H1 (cell line): Measurements from ENCODE around the gene BTD. TPM values are rescaled to one million over a fixed set of nuclear protein-coding genes. Genes with fewer than 3 reads are reported as not detected.

ENCODE experiments used
- CTCF ChIA-PET: fragments of 300-600 bp; sonication (Branson Sonifier 250); formaldehyde crosslinking; loops from one replicate; lab custom pipeline; 2021; ENCODE audit not compliant: partially characterized antibody; lab: Charles Lee
- POLR2A ChIA-PET: fragments of 300-600 bp; sonication (Branson Sonifier 250); formaldehyde crosslinking; loops from one replicate; lab custom pipeline; 2021; ENCODE audit warnings: inconsistent platforms; ENCODE audit not compliant: partially characterized antibody; lab: Charles Lee
- DNase-seq, 2 experiments: peaks; one replicate each; pipeline versions ENCODE4 v3.0.0 to v3.0.0-alpha.2; 2010 to 2022; ENCODE audit warnings: low spot score in 2 of 2, low read depth in 1 of 2, mixed read lengths in 1 of 2
- FAIRE-seq: peaks from 2 replicates; lab custom pipeline; 2011; peaks lifted over from hg19 to GRCh38; lab: Jason Lieb, UNC
- H2AFZ ChIP-seq: 2 replicates; pipeline ENCODE4 v1.8.1; 2012; ENCODE audit warnings: low read length, inconsistent platforms
- H2AK5ac ChIP-seq: 2 replicates; pipeline ENCODE4 v1.6.1; 2013; ENCODE audit warnings: low read depth, low read length
- H2BK120ac ChIP-seq: replicated peaks from 2 replicates; pipeline ENCODE3; 2013; ENCODE audit warnings: low read depth, low read length, inconsistent platforms
- H2BK12ac ChIP-seq: 2 replicates; pipeline ENCODE4 v1.6.1; 2013; ENCODE audit warnings: low read depth, low read length
- H2BK15ac ChIP-seq: 2 replicates; pipeline ENCODE4 v1.6.1; 2013; ENCODE audit warnings: low read length
- H2BK20ac ChIP-seq: 2 replicates; pipeline ENCODE4 v1.6.1; 2013; ENCODE audit warnings: low read length
- H2BK5ac ChIP-seq: 2 replicates; pipeline ENCODE4 v1.6.1; 2013; ENCODE audit warnings: low read depth, low read length
- H3K14ac ChIP-seq: 2 replicates; pipeline ENCODE4 v1.6.1; 2013; ENCODE audit warnings: inconsistent platforms; ENCODE audit not compliant: insufficient read length
- H3K18ac ChIP-seq: 2 replicates; pipeline ENCODE4 v1.6.1; 2013; ENCODE audit warnings: low read length; ENCODE audit errors: extremely low read depth
- H3K23ac ChIP-seq: 2 replicates; pipeline ENCODE4 v1.6.1; 2013; ENCODE audit warnings: inconsistent platforms; ENCODE audit not compliant: insufficient read length
- H3K23me2 ChIP-seq: 2 replicates; pipeline ENCODE4 v1.6.1; 2013; ENCODE audit warnings: low read depth, low read length
- H3K27ac ChIP-seq: 2 replicates; pipeline ENCODE4 v1.6.1; 2011; ENCODE audit warnings: low read depth, low read length, inconsistent platforms
- H3K27me3 ChIP-seq, 4 experiments: replicated peaks in 1 of 4; 1 replicate in 1 of 4; 2 replicates in 3 of 4; pipeline versions ENCODE4 v1.6.1 to v1.8.1; 2011 to 2013; ENCODE audit warnings: low read length in 3 of 4, mild to moderate bottlenecking in 3 of 4, inconsistent platforms in 2 of 4, mixed read lengths in 2 of 4, moderate library complexity in 1 of 4; ENCODE audit not compliant: control insufficient read depth in 3 of 4, insufficient read depth in 3 of 4; ENCODE audit errors: extremely low read depth in 1 of 4
- H3K36me3 ChIP-seq, 4 experiments: 2 replicates each; pipeline versions ENCODE4 v1.6.1 to v1.8.1; 2011 to 2013; ENCODE audit warnings: mild to moderate bottlenecking in 4 of 4, low read length in 3 of 4, moderate library complexity in 2 of 4, control low read depth in 1 of 4, inconsistent platforms in 1 of 4; ENCODE audit not compliant: insufficient read depth in 4 of 4, control insufficient read depth in 2 of 4
- H3K4ac ChIP-seq: replicated peaks from 2 replicates; pipeline ENCODE3; 2013; ENCODE audit warnings: low read length, low read depth, mixed read lengths, inconsistent platforms; ENCODE audit not compliant: insufficient read length
- H3K4me1 ChIP-seq, 4 experiments: replicated peaks in 1 of 4; 1 replicate in 1 of 4; 2 replicates in 3 of 4; pipeline versions ENCODE4 v1.6.1 to v1.8.1; 2011 to 2013; ENCODE audit warnings: low read length in 3 of 4, inconsistent platforms in 2 of 4, mixed read lengths in 1 of 4; ENCODE audit not compliant: insufficient read depth in 4 of 4, control insufficient read depth in 3 of 4
- H3K4me2 ChIP-seq, 2 experiments: 2 replicates each; pipeline versions ENCODE4 v1.6.1 to v1.8.1; 2011 to 2013; ENCODE audit warnings: low read depth in 2 of 2, low read length in 2 of 2, control low read depth in 1 of 2, inconsistent platforms in 1 of 2, mild to moderate bottlenecking in 1 of 2; ENCODE audit not compliant: insufficient read depth in 1 of 2
- H3K4me3 ChIP-seq, 4 experiments: fragments of 200-600, 300-600 bp in 1 of 4; sonication (generic), shearing (Covaris generic), sonication (Bioruptor Twin) in 1 of 4; 2 replicates each; pipeline versions ENCODE4 v1.5.1 to v1.8.1; 2011 to 2016; ENCODE audit warnings: low read length in 4 of 4, low read depth in 3 of 4, control low read depth in 2 of 4, inconsistent platforms in 2 of 4, mild to moderate bottlenecking in 2 of 4, mixed read lengths in 1 of 4, moderate library complexity in 1 of 4; ENCODE audit not compliant: insufficient read depth in 2 of 4; ENCODE audit errors: extremely low read depth in 1 of 4
- H3K56ac ChIP-seq: replicated peaks from 2 replicates; pipeline ENCODE3; 2013; ENCODE audit warnings: low read depth, mild to moderate bottlenecking, mixed read lengths, low read length, inconsistent platforms; ENCODE audit not compliant: insufficient read length
- H3K79me1 ChIP-seq: 2 replicates; pipeline ENCODE4 v1.6.1; 2013; ENCODE audit warnings: low read depth, low read length, control low read depth
- H3K79me2 ChIP-seq, 2 experiments: 2 replicates each; pipeline versions ENCODE4 v1.6.1 to v1.8.1; 2012 to 2013; ENCODE audit warnings: low read length in 2 of 2, mild to moderate bottlenecking in 2 of 2, inconsistent platforms in 1 of 2; ENCODE audit not compliant: insufficient read depth in 2 of 2, control insufficient read depth in 1 of 2
- H3K9ac ChIP-seq, 4 experiments: replicated peaks in 1 of 4; 1 replicate in 1 of 4; 2 replicates in 3 of 4; pipeline versions ENCODE4 v1.6.1 to v1.8.1; 2011 to 2013; ENCODE audit warnings: low read depth in 3 of 4, low read length in 3 of 4, control low read depth in 2 of 4, mild to moderate bottlenecking in 2 of 4, moderate library complexity in 2 of 4, inconsistent platforms in 1 of 4; ENCODE audit errors: extremely low read depth in 1 of 4
- H3K9me3 ChIP-seq, 2 experiments: 2 replicates each; pipeline versions ENCODE4 v1.6.1 to v1.8.1; 2012 to 2013; ENCODE audit warnings: mild to moderate bottlenecking in 2 of 2, moderate library complexity in 2 of 2, control low read depth in 1 of 2, inconsistent platforms in 1 of 2, low read depth in 1 of 2, low read length in 1 of 2, mixed read lengths in 1 of 2; ENCODE audit not compliant: insufficient read depth in 2 of 2
- H4K20me1 ChIP-seq, 2 experiments: replicated peaks in 1 of 2; 2 replicates each; pipeline versions ENCODE3 to v1.8.1; 2011 to 2013; ENCODE audit warnings: inconsistent platforms in 2 of 2, low read length in 2 of 2, mild to moderate bottlenecking in 1 of 2; ENCODE audit not compliant: insufficient read depth in 2 of 2, control insufficient read depth in 1 of 2
- H4K5ac ChIP-seq: 2 replicates; pipeline ENCODE4 v1.6.1; 2013; ENCODE audit warnings: low read length, low read depth, mixed read lengths, inconsistent platforms; ENCODE audit not compliant: insufficient read length
- H4K8ac ChIP-seq: 2 replicates; pipeline ENCODE4 v1.8.0; 2013; ENCODE audit warnings: mild to moderate bottlenecking, moderate library complexity, low read length, inconsistent platforms; ENCODE audit not compliant: insufficient read depth; ENCODE audit errors: extremely low read depth
- H4K91ac ChIP-seq: replicated peaks from 2 replicates; pipeline ENCODE3; 2013; ENCODE audit warnings: low read length, mixed read lengths, inconsistent platforms; ENCODE audit not compliant: insufficient read length
- MAFK ChIP-seq: IDR thresholded peaks from 2 replicates; pipeline ENCODE4 v1.6.1; 2012; ENCODE audit warnings: low read depth, mild to moderate bottlenecking, improper control_type of control experiment, low read length
- SP2 ChIP-seq: IDR thresholded peaks from 2 replicates; pipeline ENCODE4 v1.6.1; 2012; ENCODE audit warnings: mild to moderate bottlenecking, low read length, inconsistent platforms
- SRF ChIP-seq: IDR thresholded peaks from 2 replicates; pipeline ENCODE4 v1.6.1; 2011; ENCODE audit warnings: mild to moderate bottlenecking, low read depth, low read length, moderate library complexity
- WGBS, 2 experiments: shearing (Covaris generic) in 1 of 2; methylation state at CpG; one replicate each; pipeline versions ENCODE4 v1.1.6 to v1.1.7; 2013 to 2015; ENCODE audit warnings: low lambda C conversion rate in 2 of 2, mixed read lengths in 2 of 2, inconsistent platforms in 1 of 2, low coverage in 1 of 2, missing lambda C conversion rate in 1 of 2; ENCODE audit not compliant: insufficient replicate concordance in 2 of 2, insufficient coverage in 1 of 2, insufficient read length in 1 of 2; ENCODE audit errors: extremely low coverage in 1 of 2, missing lambda C conversion rate in 1 of 2; 5-methylcytosine and 5-hydroxymethylcytosine counted together
- polyA plus RNA-seq, 7 experiments: library from polyadenylated mRNA; depleted of rRNA in 3 of 7; stranded (reverse) in 5 of 7; unstranded in 2 of 7; fragments of >200 nt in 5 of 7; fragments of 200-250 nt in 2 of 7; gene quantifications; 1 replicate in 5 of 7; 2 replicates in 1 of 7; 4 replicates in 1 of 7; pipeline versions ENCODE4 v1.2.1 to v1.2.3, GENCODE V29; 2011 to 2013; ENCODE audit warnings: missing spikeins in 2 of 7, mixed read lengths in 2 of 7
- total RNA-seq: library from RNA; stranded (reverse); fragmentation: NEBNext Ultra II Directional; extraction: Animal tissue kit (Norgen Biotek cat#: 25700); gene quantifications from 2 replicates; pipeline ENCODE4 v1.2.1, GENCODE V29; 2021
- TF ChIP-seq, protein P1 (sequence below): IDR thresholded peaks from 2 replicates; pipeline ENCODE4 v1.6.1; 2012; ENCODE audit warnings: inconsistent platforms

BTD gene
- total and polyA plus RNA-seq, 2 of the 8 experiments (the other 6 are each of a cell fraction or from before 2014, with no cell fraction given) = 21.8 to 36.7 TPM

GRCh38 chr3:15632212-15632580, 30.7 kb downstream of the BTD start:
- 68% methylated on average over 4 of the region's 4 CpGs; no CpG with 5 or more reads in 1 of the 2 experiments for WGBS, 2 experiments

More at GRCh38 chr3:15632212-15632580, 30.7 kb downstream of the BTD start:
- no peak for FAIRE-seq
- Histone ChIP-seq H3K4me3 (peak overlapping the region in 1 of 4 experiments; percentile 25; a peak in 1 of 8 replicates), H3K79me1 (no peaks in the 10 kb centered on the region), H2AK5ac (peak overlapping the region; percentile 96), H2BK120ac (peak overlapping the region; percentile 55), H2BK12ac (peak overlapping the region; percentile 98), H3K4me1 (peaks cover 15 to 47% (median 28%) of the 10 kb centered on the region in 4 experiments), H3K23ac (no peak overlapping the region), H2BK15ac (0 out of 2 replicates have a peak overlapping the region, but pooled peaks have one; percentile 19), H3K36me3 (no peaks in the 10 kb centered on the region), H4K5ac (peak overlapping the region; percentile 78), H3K9me3 (no peaks in the 10 kb centered on the region), H3K27me3 (no peaks in the 10 kb centered on the region), H4K8ac (peak overlapping the region; percentile 53; the same call in 1 of the 2 replicates), H3K4ac (peak overlapping the region; percentile 94), H3K9ac (no peak overlapping the region; a peak in 1 of 7 replicates), H4K91ac (peak overlapping the region; percentile 94), H3K79me2 (no peaks in the 10 kb centered on the region), H3K56ac (no peak overlapping the region), H3K4me2 (peak overlapping the region; percentile 39 to 59; a peak in 2 of 4 replicates), H4K20me1 (no peaks in the 10 kb centered on the region), H2AFZ (no peak overlapping the region), H3K14ac (no peak overlapping the region), H3K27ac (peak overlapping the region; percentile 54; the same call in 1 of the 2 replicates), H3K18ac (peak overlapping the region; percentile 97), H2BK5ac (peak overlapping the region; percentile 96; the same call in 1 of the 2 replicates), H2BK20ac (peak overlapping the region; percentile 99), H3K23me2 (no peaks in the 10 kb centered on the region)
- no peak for DNase-seq
- TF ChIP-seq, protein P1, sequence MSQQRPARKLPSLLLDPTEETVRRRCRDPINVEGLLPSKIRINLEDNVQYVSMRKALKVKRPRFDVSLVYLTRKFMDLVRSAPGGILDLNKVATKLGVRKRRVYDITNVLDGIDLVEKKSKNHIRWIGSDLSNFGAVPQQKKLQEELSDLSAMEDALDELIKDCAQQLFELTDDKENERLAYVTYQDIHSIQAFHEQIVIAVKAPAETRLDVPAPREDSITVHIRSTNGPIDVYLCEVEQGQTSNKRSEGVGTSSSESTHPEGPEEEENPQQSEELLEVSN = peak; percentile 52; the same call in 1 of the 2 replicates
- TF ChIP-seq SRF (no peak), MAFK (no peak), SP2 (no peak)
- ChIA-PET POLR2A (interaction anchor here (2.2 to 3.2 kb wide), 2 partner anchors 18 to 31 kb away, joined by 7 to 12 read pairs; partner anchors contain the start of genes BTD and HACL1), CTCF (interaction anchor here (1.4 to 1.5 kb wide), 3 partner anchors 11 to 74 kb away, joined by 4 to 5 read pairs (median 4); no protein-coding TSS in a partner anchor)
